ENCODE results near the gene AXL. TPM values are rescaled to one million over a fixed set of nuclear protein-coding genes. Genes with fewer than 3 reads are reported as not detected.
"Not testable (repeated sequence)": the region's sequence is repeated elsewhere in the genome, so short reads cannot be mapped to it uniquely, and the experiment has no call there.

The AXL gene
- total RNA-seq (2014; rRNA removed; shearing (Covaris generic)) = 97.8 and 105 TPM in 2 replicates

DNA sequence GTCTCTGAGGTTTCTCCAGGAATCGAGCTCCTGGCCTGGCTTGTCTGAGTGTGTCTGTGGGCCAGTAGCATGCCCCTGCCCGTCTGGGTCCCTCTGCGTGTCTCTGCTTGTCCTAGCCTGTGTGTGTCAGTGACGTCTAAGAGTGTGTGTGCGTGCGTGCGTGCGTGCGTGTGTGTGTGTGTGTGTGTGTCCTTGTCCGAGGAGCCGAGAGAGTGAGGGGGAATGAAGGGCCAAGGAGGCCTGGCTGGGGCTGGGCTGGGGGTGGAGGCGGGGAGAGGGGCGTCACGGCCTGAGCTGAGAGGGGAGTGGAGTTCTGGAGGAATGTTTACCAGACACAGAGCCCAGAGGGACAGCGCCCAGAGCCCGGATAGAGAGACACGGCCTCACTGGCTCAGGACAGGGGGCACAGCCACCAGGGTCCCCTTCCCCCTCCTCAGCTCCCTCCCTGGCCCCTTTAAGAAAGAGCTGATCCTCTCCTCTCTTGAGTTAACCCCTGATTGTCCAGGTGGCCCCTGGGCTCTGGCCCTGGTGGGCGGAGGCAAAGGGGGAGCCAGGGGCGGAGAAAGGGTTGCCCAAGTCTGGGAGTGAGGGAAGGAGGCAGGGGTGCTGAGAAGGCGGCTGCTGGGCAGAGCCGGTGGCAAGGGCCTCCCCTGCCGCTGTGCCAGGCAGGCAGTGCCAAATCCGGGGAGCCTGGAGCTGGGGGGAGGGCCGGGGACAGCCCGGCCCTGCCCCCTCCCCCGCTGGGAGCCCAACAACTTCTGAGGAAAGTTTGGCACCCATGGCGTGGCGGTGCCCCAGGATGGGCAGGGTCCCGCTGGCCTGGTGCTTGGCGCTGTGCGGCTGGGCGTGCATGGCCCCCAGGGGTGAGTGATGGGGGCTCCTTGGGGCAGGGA is at the start of gene AXL:
TSS of gene AXL (plus strand) at position 609 of the 893 bp plus-strand sequence. CDS start at position 779, 170 bp downstream.
- DNase-seq (ENCODE audit: low spot score) = peak; percentile 69

- DNase-seq (ENCODE audit: low spot score) = no peak
These were observed 46.5 kb upstream of the AXL start for GRCh38 chr19:41172297-41173164.

GRCh38 chr19:41174297-41174928 is 44.6 kb upstream of the AXL start:
- DNase-seq (ENCODE audit: low spot score) = no peak

GRCh38 chr19:41175801-41176777 is 42.9 kb upstream of the AXL start:
- peak; percentile 84 for DNase-seq (ENCODE audit: low spot score)

- not testable (repeated sequence) for DNase-seq (ENCODE audit: low spot score)
These were observed 38.9 kb upstream of the AXL start for GRCh38 chr19:41180173-41180572.

- DNase-seq (ENCODE audit: low spot score) = no peak
These were observed 31.8 kb upstream of the AXL start for GRCh38 chr19:41186971-41187883.

GRCh38 chr19:41187884-41188279 is 31.1 kb upstream of the AXL start:
- DNase-seq (ENCODE audit: low spot score) = no peak

DNA sequence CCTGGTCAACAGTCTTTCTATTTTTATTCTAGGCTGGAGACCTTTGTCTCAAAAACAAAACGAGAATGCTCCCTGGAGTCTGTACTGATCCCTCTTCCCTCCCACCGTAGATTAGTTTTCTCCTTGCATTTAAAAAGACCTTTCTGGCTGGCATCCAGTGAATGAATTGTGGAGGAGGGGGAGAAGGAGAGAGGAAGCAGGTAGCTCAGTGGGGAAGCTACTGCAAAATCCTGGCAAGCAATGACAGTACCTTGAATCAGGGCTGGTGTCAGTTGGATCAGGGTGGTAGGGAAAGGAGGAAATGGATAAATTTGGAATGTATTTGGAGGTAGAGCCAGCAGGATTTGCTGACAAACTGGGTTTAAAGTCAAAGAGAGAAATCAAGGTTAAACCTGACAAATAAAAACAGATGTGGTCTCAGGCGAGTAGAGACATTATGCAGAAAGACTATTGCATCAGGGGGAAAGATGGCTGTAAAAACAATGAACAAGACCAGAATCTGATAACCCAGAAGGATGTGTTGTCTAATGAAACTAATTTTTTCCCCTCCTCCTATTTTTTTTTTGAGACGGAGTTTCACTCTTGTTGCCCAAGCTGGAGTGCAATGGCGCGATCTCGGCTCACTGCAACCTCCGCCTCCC is 29.5 kb upstream of the AXL start:
- no peak for DNase-seq (ENCODE audit: low spot score)

DNA sequence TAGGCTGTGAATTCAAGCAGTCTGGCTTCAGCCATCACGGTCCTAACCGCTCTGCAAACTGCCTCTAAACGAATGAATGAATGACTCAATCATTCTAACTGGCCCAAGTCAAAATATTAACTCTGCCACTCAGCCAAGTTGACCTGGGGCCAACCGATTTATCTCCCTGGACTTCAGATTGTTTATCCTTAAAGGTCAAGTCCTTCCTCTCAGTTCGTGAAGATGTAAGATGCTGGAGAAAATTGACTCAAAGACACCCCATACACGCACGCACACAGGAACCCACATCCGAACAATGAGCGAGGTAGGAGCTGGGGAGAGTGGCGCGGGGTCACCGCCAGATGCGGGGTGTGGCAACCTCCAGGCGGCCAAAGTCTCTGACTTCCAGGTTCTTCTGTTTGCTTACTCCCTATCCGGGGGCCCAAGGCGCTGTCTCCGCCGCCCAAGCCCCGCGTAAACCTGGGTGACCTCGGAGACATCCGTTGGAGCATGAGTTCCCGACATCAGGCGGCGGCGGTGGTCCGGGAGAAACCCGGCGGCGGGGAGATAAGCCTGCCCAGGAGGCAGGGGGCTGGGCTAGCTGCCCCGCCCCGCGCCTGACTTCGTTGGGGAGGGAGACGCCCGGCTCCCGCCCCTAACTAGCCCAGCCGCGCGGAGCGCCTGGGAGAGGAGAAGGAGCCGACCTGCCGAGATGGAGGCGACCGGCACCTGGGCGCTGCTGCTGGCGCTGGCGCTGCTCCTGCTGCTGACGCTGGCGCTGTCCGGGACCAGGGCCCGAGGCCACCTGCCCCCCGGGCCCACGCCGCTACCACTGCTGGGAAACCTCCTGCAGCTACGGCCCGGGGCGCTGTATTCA is 26.2 kb upstream of the AXL start, which contains the start of gene CYP2S1:
TSS of gene CYP2S1 (plus strand) at position 646 of the 856 bp plus-strand sequence. CDS start at position 692, 46 bp downstream.
- DNase-seq (ENCODE audit: low spot score) = no peak

DNA sequence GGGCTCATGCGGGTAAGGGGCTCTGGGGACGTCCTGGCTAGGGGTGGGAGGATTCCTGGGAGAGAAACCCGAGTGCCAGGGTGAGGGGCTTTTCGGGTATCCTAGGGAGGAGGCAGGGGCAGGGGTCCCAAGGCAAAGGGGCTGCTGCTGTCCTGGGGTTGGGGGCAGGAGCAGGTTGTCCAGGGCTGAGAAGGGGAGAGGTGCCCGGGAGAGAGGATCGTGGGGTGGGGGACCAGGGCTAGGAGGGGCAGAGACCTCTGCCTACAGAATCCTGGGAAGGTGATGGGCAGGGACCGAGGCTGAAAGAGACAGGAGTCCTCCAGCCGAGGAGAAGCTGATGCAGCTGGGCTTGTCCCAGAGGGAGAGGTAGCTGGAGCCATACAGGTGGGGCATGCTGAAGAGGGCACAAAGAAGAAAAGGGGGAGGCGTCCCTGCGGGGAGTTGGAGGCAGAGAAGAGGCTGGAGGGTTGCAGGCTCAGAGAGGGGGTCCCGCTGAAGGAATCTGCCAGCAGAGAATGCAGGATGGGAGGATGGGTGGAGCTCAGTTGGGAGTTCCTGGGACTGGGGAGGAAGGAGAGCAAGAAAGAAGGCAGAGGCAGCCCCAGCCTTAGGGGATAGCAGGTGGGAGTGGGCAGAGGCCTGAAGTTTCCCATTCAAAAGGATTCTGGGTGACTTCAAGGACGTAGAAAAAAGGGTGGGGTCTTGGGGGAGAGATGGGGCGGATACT is 25.4 kb upstream of the AXL start:
- no peak for DNase-seq (ENCODE audit: low spot score)

- no peak for DNase-seq (ENCODE audit: low spot score)
These were observed 24.9 kb upstream of the AXL start for GRCh38 chr19:41194157-41194552.

- DNase-seq (ENCODE audit: low spot score) = no peak
These were observed 23.1 kb upstream of the AXL start for GRCh38 chr19:41195675-41196497.

GRCh38 chr19:41198559-41198958 is 20.5 kb upstream of the AXL start:
- no peak for DNase-seq (ENCODE audit: low spot score)

GRCh38 chr19:41203371-41203770 is 15.7 kb upstream of the AXL start:
- DNase-seq (ENCODE audit: low spot score) = no peak

GRCh38 chr19:41204338-41204737 is 14.7 kb upstream of the AXL start:
- peak; percentile 68 for DNase-seq (ENCODE audit: low spot score)

GRCh38 chr19:41205995-41206394 is 13.0 kb upstream of the AXL start:
- DNase-seq (ENCODE audit: low spot score) = no peak

DNA sequence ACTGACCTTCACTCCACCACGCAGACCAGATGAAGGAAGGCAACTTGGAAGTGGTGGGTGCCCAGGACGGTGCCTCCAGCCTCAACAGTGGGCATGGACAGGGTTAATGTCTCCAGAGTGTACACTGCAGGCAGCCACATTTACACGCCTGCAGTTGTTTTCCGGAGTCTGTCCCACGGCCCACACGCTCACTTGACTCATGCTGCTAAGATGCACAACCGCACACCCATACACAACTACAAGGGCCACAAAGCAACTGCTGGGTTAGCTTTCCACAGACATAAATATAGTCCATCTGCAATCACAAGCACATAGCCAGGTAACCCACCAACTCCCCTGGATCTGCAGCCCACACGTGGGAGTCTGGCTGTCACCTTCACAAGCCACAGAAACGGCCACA is 12.6 kb upstream of the AXL start:
- DNase-seq (ENCODE audit: low spot score) = no peak
